HEK293T (cell line): Measurements from ENCODE around the gene SKAP1.
"Not testable (repeated sequence)": the region's sequence is repeated elsewhere in the genome, so short reads cannot be mapped to it uniquely, and the experiment has no call there.

Source experiments
- CTCF ChIA-PET: fragments of 350-600 bp; formaldehyde crosslinking; extraction: SDS; loops from one replicate; lab custom pipeline; 2021; ENCODE audit warnings: antibody characterized with exemption, inconsistent platforms; lab: Yijun Ruan, JAX
- POLR2A ChIA-PET: fragments of 350-600 bp; formaldehyde crosslinking; extraction: SDS; loops from one replicate; lab custom pipeline; 2020; ENCODE audit warnings: antibody characterized with exemption, inconsistent platforms; lab: Yijun Ruan, JAX
- DNase-seq: peaks from one replicate; pipeline ENCODE4 v3.0.0; 2012; ENCODE audit warnings: mixed read lengths; ENCODE audit errors: extremely low spot score
- ARNT ChIP-seq: fragments of 450-650 bp; IDR thresholded peaks from 2 replicates; pipeline ENCODE4 v1.6.1; 2017; ENCODE audit warnings: mild to moderate bottlenecking
- BHLHE40 ChIP-seq: fragments of 450-650 bp; IDR thresholded peaks from 2 replicates; pipeline ENCODE4 v1.6.1; 2016; ENCODE audit warnings: mild to moderate bottlenecking, moderate library complexity, borderline replicate concordance
- CTBP1 ChIP-seq: fragments of 450-650 bp; IDR thresholded peaks from 2 replicates; pipeline ENCODE4 v1.6.1; 2016; ENCODE audit warnings: borderline replicate concordance
- ELF4 ChIP-seq: fragments of 450-650 bp; IDR thresholded peaks from 2 replicates; pipeline ENCODE4 v1.6.1; 2017; ENCODE audit warnings: antibody characterized with exemption
- FOXA1 ChIP-seq: fragments of 450-650 bp; IDR thresholded peaks from 2 replicates; pipeline ENCODE4 v1.6.1; 2016; ENCODE audit warnings: mild to moderate bottlenecking
- FOXK2 ChIP-seq: fragments of 450-650 bp; IDR thresholded peaks from 2 replicates; pipeline ENCODE4 v1.6.1; 2016; ENCODE audit warnings: mild to moderate bottlenecking
- FOXM1 ChIP-seq: fragments of 450-650 bp; IDR thresholded peaks from 2 replicates; pipeline ENCODE4 v1.6.1; 2017; ENCODE audit warnings: mild to moderate bottlenecking, borderline replicate concordance
- HDGF ChIP-seq: fragments of 450-650 bp; IDR thresholded peaks from 2 replicates; pipeline ENCODE4 v1.6.1; 2017; ENCODE audit warnings: antibody characterized with exemption, borderline replicate concordance
- L3MBTL2 ChIP-seq: fragments of 450-650 bp; conservative IDR thresholded peaks from 2 replicates; pipeline ENCODE4 v1.6.1; 2016; ENCODE audit warnings: mild to moderate bottlenecking
- LEF1 ChIP-seq: fragments of 450-650 bp; IDR thresholded peaks from 2 replicates; pipeline ENCODE4 v1.6.1; 2017; ENCODE audit warnings: mild to moderate bottlenecking, borderline replicate concordance
- NFRKB ChIP-seq: fragments of 450-650 bp; IDR thresholded peaks from 2 replicates; pipeline ENCODE4 v1.6.1; 2016; ENCODE audit warnings: mild to moderate bottlenecking, moderate library complexity
- SP1 ChIP-seq: fragments of 450-650 bp; IDR thresholded peaks from 2 replicates; pipeline ENCODE4 v1.6.1; 2017
- SUZ12 ChIP-seq: fragments of 450-650 bp; IDR thresholded peaks from 2 replicates; pipeline ENCODE4 v1.6.1; 2016; ENCODE audit warnings: mild to moderate bottlenecking
- TARDBP ChIP-seq: fragments of 450-650 bp; IDR thresholded peaks from 2 replicates; pipeline ENCODE4 v1.6.1; 2016
- ZNF384 ChIP-seq: fragments of 450-650 bp; IDR thresholded peaks from 2 replicates; pipeline ENCODE4 v1.6.1; 2016
- TF ChIP-seq, protein P1 (sequence below): fragments of 450-650 bp; IDR thresholded peaks from 2 replicates; pipeline ENCODE4 v1.6.1; 2016

Gene SKAP1

DNA sequence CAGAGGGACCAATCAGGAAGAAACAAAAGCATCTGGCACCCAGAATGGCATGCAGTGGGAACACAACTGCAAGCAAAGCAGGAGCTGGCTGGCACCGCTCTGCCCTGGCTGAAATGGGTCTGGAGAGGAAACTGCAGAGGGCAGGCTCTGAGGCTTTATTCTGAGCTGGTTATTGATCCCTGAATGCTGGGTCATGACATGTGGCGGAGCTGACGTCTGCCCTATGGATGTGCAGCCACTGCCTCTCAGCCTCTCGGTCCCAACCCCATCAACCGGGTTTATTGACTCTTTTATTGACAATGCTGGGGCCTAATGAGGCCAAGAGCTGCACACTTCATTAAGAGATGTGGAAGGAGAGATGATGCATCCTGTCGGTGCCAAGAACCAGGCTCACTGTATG, 3.9 kb upstream of the SKAP1 start:
- ChIA-PET POLR2A (no interaction called here), CTCF (interaction anchor here (1.3 kb wide), 1 partner anchor 59 kb away, joined by 3 read pairs; no protein-coding TSS in a partner anchor)
- no peak for DNase-seq
- TF ChIP-seq FOXK2 (no peak), SUZ12 (no peak), TARDBP (no peak), ZNF384 (no peak), BHLHE40 (no peak), NFRKB (no peak)

DNA sequence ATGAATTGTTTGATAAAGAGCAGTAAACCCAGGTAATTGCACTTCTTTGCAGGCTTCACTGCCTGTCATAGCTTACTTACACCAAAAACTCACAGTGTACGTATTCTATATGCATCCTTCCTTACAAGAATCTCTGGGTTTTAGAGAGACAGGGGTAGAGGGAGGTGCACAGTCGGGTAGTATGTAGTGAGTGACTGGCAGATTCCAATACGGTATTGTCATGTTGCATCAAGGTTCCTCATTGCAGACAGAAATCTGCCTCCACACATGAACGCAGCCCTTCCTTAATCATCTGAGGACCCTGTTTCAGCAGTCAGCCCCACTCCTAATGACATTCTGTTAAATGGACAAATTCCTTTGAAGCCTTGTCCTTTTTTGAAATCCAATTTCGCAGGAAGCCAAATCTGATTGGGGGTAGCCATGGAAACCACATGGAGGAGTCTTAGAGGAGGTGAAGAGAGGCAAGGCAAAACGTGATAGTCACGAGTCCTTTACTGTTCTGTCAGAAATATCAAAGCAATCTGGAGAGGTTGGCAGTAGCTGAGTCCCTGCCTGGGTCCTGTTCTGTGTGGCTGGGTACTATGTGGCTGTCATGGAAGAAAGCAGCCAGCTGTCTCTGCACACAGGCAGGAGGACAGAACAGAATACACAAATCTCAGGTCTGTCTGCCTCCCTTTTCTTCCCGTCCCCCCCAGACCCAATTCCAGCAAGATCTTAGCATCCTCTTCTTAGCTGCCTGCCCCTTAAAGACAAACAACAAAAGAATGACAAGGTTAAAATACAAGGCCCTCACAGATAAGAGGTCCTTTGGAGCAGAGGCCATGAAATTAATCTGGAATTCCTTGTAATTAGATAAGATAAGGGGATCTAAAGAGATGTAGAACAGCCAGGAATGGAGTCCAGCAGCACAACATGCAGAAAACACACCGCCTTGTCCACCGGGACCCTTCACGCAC, 3.1 kb upstream of the SKAP1 start:
- CTCF ChIA-PET: interaction anchor here (1.3 kb wide), 1 partner anchor 60 kb away, joined by 3 read pairs; no protein-coding TSS in a partner anchor
- TF ChIP-seq CTBP1 (no peak), BHLHE40 (no peak), ARNT (no peak), ELF4 (no peak), SUZ12 (no peak), L3MBTL2 (no peak), FOXM1 (no peak), LEF1 (no peak), HDGF (no peak), SP1 (no peak), TARDBP (no peak), ZNF384 (no peak), FOXK2 (no peak), FOXA1 (no peak), NFRKB (no peak)
- TF ChIP-seq, protein P1, sequence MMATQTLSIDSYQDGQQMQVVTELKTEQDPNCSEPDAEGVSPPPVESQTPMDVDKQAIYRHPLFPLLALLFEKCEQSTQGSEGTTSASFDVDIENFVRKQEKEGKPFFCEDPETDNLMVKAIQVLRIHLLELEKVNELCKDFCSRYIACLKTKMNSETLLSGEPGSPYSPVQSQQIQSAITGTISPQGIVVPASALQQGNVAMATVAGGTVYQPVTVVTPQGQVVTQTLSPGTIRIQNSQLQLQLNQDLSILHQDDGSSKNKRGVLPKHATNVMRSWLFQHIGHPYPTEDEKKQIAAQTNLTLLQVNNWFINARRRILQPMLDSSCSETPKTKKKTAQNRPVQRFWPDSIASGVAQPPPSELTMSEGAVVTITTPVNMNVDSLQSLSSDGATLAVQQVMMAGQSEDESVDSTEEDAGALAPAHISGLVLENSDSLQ: no peak
- no peak for DNase-seq
- POLR2A ChIA-PET: no interaction called here

DNA sequence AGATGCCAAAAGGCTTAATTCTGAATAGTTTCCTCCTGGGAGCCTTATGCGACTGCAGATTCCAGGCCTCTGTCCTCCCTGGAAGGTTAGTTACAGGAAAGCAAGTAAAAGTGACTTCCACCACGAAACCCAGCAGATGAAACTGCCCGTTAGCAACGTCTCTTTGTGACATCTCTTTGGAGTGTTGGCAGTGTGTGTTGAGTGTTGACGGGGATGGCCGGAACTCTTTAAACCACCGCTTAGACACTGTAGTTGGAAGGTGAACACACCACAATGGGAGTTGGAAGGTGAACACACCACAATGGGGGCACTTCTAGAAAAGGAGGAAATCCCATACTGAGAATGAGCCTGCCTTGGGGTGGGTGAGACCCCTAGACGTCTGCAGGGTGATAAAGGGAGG, 858 bp downstream of the SKAP1 start:
- ChIA-PET CTCF (no interaction called here), POLR2A (no interaction called here)
- TF ChIP-seq FOXM1: no peak
- no peak for TF ChIP-seq FOXA1
- TF ChIP-seq ARNT: no peak
- TF ChIP-seq NFRKB: no peak
- no peak for TF ChIP-seq CTBP1
- TF ChIP-seq L3MBTL2: no peak
- TF ChIP-seq ZNF384: no peak
- DNase-seq: no peak

DNA sequence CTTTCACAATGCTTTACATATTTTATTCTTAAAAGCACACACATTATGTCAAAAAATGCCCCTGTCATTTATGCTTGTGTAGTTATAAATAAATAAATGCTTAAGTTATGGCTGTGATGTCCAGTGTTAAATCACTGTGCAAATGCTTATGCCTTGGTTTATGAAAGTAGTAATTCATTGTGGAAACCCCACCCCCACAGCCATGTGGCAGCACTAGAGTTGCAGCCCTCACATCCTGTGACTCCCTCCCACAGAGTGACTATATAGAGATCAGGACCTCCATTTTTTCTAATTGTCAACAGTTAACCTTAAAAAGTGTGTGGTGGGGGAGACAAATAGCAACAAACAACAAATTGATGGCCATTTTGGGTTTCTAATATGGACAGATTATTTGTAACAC, 2.4 kb downstream of the SKAP1 start:
- POLR2A ChIA-PET: no interaction called here
- TF ChIP-seq, protein P1: peak; percentile 75
- TF ChIP-seq ELF4: no peak
- 0 out of 2 replicates have a peak, but pooled peaks have one; percentile 20 for TF ChIP-seq L3MBTL2
- CTCF ChIA-PET: no interaction called here
- DNase-seq: no peak

DNA sequence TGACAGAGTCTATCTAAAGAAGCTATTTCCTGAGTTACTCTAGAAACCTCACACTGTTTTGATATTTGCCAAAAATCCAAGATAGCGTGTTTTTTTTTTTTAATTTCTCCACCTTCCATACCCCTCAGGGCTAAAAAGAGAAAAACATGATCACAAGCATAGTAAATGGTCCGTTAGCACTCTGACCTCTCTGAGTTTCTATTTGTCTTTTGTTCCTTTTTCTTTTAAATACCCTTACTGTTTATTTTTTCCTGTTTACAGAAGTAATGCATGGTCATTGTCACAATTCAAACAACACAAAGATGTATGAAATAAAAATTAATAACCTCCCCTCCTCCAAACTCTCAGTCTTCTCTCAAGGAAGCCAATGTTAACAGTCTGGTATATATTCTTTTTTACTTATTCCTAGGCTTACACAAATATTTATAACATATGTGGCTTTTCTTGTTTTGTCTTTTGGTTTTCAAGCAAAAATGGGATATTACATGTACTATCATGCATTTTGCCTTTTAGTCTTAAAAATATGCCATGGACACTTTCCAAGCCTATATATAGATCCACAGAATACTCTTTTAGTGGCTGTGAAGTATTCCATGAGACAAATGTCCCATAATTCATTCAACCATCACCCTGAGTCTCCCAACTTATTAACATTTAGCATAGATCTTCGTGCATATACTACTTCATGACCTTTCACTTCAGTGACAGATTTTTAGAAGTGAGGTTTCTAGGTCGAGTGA, 3.1 kb downstream of the SKAP1 start:
- ChIA-PET POLR2A (no interaction called here), CTCF (no interaction called here)
- DNase-seq: no peak
- TF ChIP-seq, protein P1: no peak
- TF ChIP-seq LEF1: no peak
- no peak for TF ChIP-seq FOXA1
- no peak for TF ChIP-seq SUZ12
- no peak for TF ChIP-seq ELF4
- TF ChIP-seq BHLHE40: no peak
- TF ChIP-seq CTBP1: no peak
- no peak for TF ChIP-seq HDGF
- no peak for TF ChIP-seq NFRKB

DNA sequence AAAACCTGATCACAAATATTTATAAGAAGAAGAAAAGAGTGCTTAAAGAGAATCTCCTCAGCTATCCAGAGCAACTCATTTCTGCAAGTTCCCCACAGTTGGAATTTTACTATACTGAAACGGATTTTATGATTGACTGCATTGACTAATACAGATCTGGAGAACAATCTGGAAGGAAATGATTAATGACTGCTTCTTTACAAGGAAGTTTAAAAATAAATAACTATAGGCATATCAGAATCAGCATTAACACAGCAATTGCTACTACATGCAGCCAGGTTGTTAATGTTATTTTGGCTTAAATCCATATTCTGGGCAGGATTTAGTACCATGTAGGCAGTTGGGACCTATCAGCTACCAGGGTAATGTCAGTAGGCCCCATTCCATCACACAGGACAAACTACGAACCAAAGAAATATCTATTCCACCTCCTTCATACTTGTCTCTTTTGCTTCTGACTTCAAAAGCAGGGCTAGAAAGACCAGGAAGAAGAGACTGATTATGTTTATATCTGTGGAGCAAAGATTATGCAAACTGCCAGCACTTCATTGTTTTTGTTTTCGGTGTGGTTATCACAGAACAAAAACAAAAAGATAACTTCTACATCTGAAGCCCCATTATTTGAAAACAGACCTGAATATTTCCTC, 3.9 kb downstream of the SKAP1 start:
- CTCF ChIA-PET: no interaction called here
- POLR2A ChIA-PET: no interaction called here
- no peak for DNase-seq
- TF ChIP-seq, protein P1: peak; percentile 25; the same call in 1 of the 2 replicates
- TF ChIP-seq NFRKB: no peak
- TF ChIP-seq FOXM1: no peak

DNA sequence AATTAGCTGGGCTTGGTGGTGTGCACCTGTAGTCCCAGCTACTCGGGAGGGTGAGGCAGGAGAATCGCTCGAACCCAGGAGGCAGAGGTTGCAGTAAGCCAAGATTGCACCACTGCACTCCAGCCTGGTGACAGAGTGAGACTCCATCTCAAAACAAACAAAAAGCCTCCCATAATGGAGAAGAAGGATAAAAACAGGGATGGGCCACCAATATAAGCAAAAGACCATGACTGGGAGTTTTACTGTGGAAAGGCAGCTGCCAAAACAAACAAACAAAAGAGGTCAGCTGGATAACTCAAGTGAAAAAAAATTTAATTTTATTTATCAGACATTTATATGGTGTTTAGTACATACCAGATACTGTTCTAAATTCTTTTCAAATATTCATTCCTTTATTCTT, 8.0 kb downstream of the SKAP1 start:
- POLR2A ChIA-PET, DNase-seq, CTCF ChIA-PET: not testable (repeated sequence)
